GM21576 (cell line): Measurements from ENCODE around the gene BBIP1.

Source experiments
- ATAC-seq: cut with Tn5 transposase; IDR thresholded peaks from one replicate; pipeline ENCODE4 v1.9.1; 2021; ENCODE audit warnings: mild to moderate bottlenecking, moderate library complexity; ENCODE audit not compliant: unreplicated experiment

Gene BBIP1

DNA sequence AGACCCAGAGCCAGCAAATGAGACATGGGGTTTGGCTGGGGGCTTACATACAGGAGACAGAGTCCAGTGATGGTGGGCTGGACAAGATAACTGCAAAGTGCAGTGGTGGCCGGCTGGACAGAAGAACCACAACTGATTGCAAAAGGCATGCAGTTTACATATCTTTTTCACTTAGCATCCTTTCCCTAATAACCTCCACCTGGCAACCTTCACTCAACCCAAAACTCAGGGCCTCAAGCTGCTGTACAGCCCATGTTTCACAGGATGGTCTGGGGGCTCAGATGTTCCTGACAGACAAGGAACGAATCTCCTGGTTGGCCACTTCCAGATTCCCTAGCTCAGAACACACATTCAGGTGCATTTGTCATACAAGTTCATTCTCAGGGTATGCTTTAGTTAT is 55.0 kb downstream of the BBIP1 start:
- ATAC-seq = no peak

DNA sequence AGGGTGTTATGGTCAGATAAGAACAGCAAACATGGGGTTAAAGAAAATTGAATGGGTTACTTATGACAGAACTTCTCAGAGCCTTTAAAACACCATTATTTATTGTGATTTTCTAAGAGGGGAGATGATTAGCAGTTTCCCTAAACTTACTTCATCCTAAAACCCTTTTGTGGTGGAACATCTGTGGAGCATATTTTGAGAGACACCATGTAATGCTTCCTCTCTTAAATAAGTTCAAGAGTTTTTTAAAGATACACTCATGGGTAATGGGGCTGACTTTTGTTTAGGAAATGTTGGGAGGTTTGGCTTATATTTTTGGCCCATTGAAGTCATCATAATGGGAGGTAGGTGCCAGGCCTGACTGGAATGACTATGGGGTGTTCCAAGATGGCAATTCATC is 55.6 kb downstream of the BBIP1 start:
- no peak for ATAC-seq

DNA sequence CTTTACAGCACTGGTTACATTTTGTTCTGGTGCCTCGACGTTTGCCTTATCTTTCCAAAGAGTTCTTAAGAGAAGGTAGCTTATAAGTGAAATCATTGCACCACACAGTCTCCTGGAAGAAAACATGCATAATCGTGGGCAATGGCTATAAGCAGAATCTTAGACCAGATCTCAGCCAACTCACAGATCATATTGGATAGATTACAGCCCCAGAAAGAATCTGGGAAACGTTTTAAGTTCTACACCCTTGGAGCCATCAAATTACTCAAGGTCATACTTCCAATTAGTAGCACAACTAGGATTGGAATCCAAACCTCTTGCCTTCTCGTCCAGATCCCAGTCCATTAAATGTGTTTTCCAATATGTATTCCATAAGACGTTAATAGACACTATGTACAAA is 56.0 kb downstream of the BBIP1 start:
- no peak for ATAC-seq

DNA sequence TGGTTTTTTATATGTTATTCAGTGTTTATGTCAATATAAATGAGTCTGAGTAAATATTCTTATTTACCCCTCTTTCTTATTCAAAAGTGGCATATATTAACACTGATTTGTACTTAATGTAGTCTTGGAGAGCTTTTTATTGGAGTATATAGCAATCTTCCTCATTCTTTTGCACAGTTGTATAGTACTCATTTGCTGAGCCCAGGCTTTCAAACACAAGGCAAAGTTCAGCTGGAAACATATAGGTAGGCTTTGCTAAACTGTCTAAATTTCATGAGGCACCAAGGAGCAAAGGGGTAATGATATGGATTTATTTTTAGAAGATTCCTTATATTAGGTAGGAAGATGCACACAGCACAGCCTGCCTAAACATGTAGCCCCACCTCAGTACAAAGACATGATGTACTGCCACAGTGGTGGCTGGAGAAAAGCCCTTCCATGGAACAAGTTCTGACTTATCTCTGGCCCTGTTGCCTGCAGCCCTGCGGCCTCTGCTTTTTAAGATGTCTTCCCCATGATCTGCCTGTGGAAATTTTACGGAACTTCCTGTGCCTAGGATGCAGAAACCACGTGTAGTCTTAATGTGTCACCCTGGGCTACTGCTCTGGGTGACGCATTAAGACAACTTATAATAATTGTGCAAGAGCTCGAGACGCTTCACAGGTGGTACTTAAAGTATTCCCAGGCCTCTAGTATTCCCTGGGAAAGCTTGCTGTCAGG is 56.9 kb downstream of the BBIP1 start:
- no peak for ATAC-seq

DNA sequence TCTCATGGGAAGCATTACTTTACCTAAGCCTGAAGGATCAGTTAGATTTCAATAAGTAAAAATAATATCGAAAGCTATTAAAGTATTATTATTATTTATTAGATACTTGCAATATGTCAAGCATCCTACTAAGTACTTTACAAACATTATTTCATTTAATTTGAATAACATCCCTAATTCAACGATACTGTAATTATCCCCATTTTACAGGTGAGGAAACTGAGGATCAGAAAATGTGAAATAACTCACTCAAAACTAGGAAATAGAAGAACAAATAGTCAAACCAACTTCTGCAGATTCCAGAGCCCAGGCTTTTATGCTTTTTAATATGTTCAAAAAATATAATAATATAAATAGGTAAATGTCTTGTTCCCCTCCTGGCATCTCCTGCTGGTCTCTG is 57.5 kb downstream of the BBIP1 start:
- no peak for ATAC-seq

DNA sequence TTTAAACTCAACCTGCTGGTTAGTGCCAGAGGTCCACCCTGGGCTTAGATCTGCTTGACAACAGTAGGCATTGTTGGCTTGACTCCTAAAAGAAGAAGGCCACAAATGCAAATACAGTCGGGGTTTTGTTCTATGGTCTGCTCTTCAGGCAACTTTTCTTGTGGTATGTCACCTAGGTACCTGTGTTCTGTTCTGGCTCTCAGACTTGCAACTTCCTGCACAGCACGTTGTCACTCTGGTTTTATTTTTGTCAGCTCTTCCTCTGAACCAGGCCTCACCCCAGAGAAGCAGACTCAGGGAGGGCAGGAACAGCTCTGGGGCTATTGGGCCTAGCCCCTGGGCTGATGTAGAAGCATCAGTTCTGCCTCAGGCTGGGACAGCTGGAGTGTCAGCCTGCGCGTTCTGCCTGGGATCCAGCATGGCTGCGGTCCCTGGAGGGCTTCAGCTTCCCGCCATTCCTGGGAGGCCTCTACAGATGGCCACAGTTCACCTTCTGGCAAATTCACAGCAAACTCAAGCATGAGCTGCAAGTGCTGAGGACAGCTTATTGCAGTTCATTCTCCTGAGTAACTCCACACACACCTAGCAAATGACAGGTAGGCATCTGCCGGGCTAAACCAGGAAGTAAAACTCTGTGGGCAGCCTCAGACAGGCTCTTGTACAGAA is 58.3 kb downstream of the BBIP1 start:
- ATAC-seq = peak; percentile 48

DNA sequence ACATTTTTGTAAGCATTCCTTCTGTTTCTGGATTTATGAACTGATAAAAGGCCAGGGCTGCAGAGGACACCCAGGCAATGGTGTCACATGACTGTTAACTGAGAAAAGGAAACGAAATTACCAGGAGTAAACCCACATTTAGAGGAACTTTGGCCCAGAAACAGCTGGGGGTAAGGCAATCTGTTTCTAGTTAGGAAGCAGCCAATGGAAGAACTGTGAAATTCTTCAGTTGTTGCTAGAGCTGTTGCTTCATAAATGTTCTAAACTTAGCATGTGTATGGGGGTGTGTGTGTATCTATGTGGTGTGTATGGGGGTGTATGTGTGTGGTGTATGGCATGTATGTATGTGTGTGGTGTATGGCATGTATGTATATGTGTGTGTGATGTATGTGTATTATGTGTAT is 59.0 kb downstream of the BBIP1 start:
- no peak for ATAC-seq

DNA sequence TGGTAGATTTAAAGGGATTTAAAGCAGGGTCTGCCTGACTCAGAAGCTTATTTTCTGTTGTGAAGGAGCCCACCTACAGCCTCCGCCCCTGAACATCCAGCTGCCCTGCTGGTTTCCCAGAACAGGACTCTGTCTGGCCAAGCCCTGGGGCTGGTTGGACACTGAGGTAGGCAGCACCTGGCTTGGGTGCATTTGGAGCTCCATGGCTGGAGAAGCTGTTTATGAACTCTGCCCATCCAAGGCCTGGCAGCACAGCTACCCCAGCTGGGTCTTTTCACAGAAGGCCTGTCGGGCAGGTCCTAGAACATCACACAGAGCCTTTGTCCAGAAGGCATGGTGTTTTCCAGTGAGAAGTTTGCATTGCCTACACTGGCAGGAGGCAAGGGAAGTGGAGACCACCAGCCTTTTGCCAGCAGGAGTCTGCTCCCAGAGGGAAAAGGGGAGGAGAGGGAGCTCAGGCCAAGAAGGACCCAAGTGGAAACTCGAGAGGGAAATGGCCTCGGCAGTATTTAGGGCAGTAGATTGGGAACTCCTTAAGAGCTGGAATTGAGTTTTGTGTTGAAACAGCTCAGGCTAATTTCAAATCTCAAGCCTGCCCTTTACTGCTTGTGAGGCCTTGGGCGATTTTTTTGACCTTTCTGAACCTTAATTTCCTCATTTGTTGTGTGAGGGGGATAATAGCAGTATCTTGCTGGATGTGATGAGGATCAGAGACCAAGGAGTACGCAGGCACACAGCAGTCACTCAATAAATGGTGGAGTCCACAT is 59.6 kb downstream of the BBIP1 start:
- ATAC-seq = no peak

DNA sequence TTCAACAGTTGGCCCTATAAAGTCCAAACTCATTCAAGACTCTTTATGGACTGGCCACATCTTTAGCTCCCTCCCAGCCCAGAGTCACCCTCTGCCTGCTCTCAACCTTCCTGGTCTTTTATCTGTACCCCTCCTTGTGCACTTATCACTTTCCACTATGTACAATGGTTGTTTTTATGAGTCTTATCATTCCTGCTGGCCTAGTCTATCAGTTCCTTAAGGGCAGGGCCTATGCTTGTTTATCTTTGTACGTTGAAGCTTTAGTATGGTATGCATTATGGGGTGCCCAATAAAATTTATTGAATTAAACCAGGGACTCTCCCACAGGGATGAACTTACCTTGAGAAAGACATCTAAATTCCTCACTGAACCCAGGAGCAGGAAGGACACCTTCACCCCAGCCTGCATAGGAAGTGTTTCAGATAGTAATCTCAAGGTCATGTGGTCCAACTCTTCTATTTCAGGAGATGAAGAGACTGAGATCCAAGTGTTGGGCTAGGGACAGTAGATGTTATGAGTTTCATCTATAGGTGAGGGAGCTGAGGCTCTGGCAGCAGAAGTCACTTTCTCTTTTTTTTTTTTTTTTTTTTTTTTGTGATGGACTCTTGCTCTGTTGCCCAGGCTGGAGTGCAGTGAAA is 60.6 kb downstream of the BBIP1 start:
- no peak for ATAC-seq

DNA sequence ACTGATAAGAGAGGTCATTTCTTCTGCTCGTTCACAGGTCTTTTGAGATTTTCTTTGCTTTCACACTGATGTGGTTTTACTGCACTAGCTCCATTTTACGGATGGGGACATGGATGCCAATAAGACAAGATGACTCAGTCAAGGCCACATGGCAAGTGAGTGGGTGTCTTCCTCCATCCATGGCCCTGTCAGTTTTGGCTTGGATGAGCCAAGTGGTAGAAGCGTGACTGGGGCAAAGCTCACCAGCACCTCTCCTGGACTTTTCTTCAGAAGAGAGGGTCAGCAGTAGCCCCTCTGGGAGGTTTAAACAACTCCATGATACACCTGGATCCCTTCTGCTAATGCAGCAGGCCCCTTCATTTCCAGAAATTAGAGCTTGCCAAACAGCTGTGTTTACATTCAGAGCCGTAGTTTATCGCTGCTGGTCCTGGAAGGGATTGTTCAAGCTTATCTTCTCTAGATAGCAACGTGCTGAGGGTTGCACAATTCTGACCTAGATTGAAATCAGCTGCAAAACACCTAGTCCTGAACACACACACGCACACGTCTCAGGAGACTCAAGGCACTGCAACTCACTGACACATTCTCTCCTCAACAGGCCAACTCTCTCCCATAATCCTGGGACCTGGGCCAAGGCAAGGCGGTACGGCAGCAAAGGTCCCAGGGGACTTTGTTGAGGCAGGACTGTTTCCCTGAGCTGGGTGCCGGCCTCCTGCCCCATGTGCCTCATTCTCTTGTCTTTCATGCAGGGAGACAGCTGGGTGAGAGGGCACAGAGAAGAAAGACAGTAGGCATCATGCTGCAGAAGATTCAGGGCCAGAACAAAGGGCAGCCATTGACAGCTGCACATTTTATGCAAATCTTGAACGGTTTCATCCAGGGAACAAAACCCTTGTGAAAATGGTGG is 61.5 kb downstream of the BBIP1 start:
- ATAC-seq = no peak

DNA sequence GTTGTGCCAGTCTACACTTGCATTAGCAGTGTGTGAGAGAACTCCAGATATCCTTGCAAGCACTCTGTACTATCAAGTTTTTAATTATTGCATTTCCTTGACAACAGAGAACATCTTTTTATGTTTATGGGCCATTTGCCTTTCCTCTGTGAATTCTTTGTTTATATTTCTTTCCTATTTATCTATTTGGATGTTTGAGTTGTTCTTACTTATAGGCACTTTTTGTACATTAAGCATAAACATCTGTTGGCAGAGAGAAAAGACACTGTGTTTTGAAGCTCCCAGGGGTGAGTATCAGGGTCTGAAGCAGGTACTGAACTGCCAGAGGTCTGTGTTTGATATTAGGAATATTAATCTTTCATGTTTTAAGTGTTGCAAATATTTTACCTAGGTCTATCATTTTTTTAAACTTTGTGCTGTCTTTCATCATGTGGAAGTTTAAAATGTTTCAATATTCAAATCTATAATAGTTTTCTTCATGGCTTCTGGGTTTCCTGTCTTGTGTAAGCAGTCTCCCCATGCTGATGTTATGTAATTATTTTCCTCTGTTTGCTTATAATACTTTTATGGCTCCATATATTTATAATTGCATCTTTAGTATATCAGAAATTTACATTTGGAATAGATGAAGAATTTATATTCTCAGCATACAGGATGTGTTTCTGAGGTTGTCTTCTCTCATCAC is 64.9 kb downstream of the BBIP1 start:
- ATAC-seq = no peak

DNA sequence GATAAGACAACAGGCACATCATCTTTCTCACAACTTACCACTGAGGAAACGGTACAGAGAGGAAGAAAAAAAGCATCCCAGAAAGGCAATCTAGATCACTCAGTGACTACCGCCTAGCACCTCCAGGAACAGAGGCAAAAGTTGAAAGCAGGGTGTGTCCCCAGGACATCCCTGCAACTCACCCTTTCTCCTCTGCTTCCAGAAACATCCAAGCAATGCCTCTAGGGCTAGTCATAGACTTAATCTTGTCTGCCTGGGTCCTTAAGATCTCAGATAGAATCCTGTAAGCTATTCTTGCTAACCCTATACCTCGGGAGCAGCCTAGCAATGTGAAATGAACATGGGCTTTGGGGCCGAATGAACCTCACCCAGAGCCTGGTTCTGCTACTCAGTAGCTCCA is 66.0 kb downstream of the BBIP1 start:
- no peak for ATAC-seq

DNA sequence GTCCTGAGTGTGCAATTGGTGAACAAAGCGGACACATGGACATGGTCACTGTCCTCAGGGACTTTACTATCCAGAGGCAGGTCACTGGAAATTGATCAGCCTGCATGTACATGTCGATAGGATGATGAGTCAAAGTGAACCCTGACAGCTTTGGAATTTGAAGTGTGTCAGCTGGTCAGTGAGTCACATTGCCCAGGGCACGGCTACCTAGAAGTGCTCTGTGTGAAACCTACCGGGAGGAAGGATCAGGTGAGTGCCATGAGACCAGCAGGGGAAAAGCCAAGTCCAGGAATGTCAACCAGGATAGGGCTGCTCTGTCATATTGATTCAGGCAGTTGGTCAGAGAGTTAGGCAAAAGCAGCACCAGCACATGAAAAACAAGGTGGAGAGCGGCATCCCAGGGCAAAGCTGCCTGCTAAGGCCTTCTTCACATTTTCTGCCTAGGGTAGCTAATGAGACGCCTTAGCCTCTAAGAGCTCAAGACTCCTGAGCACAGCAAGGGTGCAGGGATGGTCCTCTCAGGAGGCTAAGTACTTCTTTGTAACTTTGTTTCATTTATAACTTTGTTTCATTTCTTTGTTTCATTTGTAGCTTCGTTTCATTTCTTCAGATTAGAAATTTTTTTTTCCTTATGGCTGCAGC is 66.6 kb downstream of the BBIP1 start:
- ATAC-seq = no peak

DNA sequence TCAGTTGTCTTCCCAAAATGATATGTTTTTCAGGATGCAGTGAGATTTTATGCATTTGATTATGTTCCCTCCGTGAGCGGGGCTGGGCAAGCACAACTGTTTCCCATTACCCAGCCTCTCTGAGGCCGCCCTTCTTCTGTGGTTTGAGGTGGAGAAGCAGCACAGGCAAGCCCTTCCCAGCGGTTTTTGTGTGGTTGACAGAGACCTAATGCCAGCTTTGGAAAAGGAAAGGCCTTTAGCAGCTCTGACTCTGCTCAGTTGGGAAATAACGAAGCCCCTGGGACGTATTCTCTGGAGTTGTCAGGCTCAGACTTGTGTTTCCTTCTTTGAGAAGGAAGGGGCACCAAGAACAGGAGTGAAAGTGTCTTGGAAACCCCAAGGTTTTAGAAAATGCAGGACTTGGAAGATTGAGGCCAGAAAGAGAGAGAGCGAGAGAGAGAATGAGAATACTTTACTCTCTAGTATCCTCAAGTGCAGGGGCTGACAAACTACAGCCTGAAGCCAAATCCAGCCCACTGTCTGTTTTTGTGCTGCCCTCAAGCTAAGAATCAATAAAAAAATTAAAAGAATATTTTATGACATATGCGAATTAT is 67.9 kb downstream of the BBIP1 start:
- ATAC-seq = no peak

DNA sequence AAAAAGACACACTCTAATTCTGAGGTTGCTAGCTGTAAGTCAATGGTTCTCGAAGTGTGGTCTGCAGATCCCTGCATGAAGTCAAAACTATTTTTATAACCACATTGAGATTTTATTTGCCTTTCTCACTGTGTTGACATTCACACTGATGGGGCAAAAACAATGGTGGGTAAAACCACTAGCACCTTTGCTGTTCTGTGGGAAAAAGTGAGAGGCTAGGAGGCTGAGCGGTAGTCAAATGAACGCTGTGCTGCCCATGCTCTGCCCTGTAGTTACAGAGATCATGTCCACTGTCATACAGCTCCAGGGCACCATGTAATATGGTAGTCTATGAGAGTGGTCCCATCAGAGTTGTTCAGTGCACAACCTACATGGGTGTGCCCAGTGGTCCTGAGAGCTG is 68.9 kb downstream of the BBIP1 start:
- no peak for ATAC-seq
